ENCODE results near the gene SUCLG1.

Gene SUCLG1

DNA sequence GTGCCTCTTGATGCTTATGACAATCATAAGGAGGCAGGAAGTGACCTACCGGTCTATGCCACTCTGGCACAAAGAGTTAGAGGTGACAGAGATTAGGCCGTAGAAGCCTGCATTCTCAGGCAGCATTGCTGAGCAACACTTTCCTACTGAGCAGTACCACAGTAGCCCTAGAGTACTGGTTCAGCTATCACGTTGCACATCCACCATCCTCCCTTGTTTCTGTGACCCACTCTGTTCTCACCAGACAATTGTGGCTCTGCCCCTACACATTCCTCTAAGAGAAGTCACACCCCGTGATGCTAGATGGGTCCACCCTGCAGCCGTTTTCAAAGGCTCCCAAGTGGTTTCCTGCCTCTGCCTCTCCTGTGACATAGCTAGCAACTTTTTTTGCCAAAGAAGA lies 22.6 kb upstream of the SUCLG1 start:
- ATAC-seq (ENCODE audit: low read depth) (peak; percentile 67; the same call in 2 of the 3 replicates), DNase-seq (ENCODE audit: low spot score) (no peak)
- Histone ChIP-seq H3K9me3 (ENCODE audit: severe bottlenecking) (no peaks in the 10 kb centered on the region), H3K27me3 (ENCODE audit: insufficient read depth, poor library complexity, severe bottlenecking) (no peaks in the 10 kb centered on the region), H3K36me3 (ENCODE audit: low read depth) (no peaks in the 10 kb centered on the region), H3K4me3 (ENCODE audit: severe bottlenecking) (no peak overlapping the region), H3K27ac (ENCODE audit: poor library complexity, severe bottlenecking) (no peak overlapping the region), H3K4me1 (ENCODE audit: insufficient read depth, poor library complexity, severe bottlenecking) (no peaks in the 10 kb centered on the region)
- TF ChIP-seq, protein P1, sequence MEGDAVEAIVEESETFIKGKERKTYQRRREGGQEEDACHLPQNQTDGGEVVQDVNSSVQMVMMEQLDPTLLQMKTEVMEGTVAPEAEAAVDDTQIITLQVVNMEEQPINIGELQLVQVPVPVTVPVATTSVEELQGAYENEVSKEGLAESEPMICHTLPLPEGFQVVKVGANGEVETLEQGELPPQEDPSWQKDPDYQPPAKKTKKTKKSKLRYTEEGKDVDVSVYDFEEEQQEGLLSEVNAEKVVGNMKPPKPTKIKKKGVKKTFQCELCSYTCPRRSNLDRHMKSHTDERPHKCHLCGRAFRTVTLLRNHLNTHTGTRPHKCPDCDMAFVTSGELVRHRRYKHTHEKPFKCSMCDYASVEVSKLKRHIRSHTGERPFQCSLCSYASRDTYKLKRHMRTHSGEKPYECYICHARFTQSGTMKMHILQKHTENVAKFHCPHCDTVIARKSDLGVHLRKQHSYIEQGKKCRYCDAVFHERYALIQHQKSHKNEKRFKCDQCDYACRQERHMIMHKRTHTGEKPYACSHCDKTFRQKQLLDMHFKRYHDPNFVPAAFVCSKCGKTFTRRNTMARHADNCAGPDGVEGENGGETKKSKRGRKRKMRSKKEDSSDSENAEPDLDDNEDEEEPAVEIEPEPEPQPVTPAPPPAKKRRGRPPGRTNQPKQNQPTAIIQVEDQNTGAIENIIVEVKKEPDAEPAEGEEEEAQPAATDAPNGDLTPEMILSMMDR (IDR thresholded peaks at IDR 0.05; ENCODE audit: poor library complexity, severe bottlenecking): no peak

- H3K4me3 ChIP-seq (ENCODE audit: severe bottlenecking): no peak overlapping the region
- no peaks in the 10 kb centered on the region for H3K36me3 ChIP-seq (ENCODE audit: low read depth)
- TF ChIP-seq, protein P1 (IDR thresholded peaks at IDR 0.05; ENCODE audit: poor library complexity, severe bottlenecking): no peak
- ATAC-seq (ENCODE audit: low read depth) (no peak), DNase-seq (ENCODE audit: low spot score) (no peak)
- H3K4me1 ChIP-seq (ENCODE audit: insufficient read depth, poor library complexity, severe bottlenecking): no peaks in the 10 kb centered on the region
- no peak overlapping the region for H3K27ac ChIP-seq (ENCODE audit: poor library complexity, severe bottlenecking)
- H3K27me3 ChIP-seq (ENCODE audit: insufficient read depth, poor library complexity, severe bottlenecking): no peaks in the 10 kb centered on the region
- H3K9me3 ChIP-seq (ENCODE audit: severe bottlenecking): no peaks in the 10 kb centered on the region
Measured at GRCh38 chr2:84478867-84479266, 19.8 kb upstream of the SUCLG1 start.

- Histone ChIP-seq H3K4me3 (ENCODE audit: severe bottlenecking) (no peak overlapping the region), H3K36me3 (ENCODE audit: low read depth) (no peaks in the 10 kb centered on the region), H3K27me3 (ENCODE audit: insufficient read depth, poor library complexity, severe bottlenecking) (no peaks in the 10 kb centered on the region), H3K4me1 (ENCODE audit: insufficient read depth, poor library complexity, severe bottlenecking) (no peaks in the 10 kb centered on the region), H3K9me3 (ENCODE audit: severe bottlenecking) (no peaks in the 10 kb centered on the region), H3K27ac (ENCODE audit: poor library complexity, severe bottlenecking) (no peak overlapping the region)
- DNase-seq (ENCODE audit: low spot score) (no peak), ATAC-seq (ENCODE audit: low read depth) (peak; percentile 33; the same call in 1 of the 3 replicates)
- TF ChIP-seq, protein P1 (IDR thresholded peaks at IDR 0.05; ENCODE audit: poor library complexity, severe bottlenecking): no peak
Measured at GRCh38 chr2:84477886-84478285, 18.8 kb upstream of the SUCLG1 start.

- DNase-seq (ENCODE audit: low spot score): no peak
- H3K4me3 ChIP-seq (ENCODE audit: severe bottlenecking): no peak overlapping the region
Measured at GRCh38 chr2:84474176-84474575, 15.1 kb upstream of the SUCLG1 start.

More at GRCh38 chr2:84474176-84474575, 15.1 kb upstream of the SUCLG1 start:
- Histone ChIP-seq H3K36me3 (ENCODE audit: low read depth) (no peaks in the 10 kb centered on the region), H3K27me3 (ENCODE audit: insufficient read depth, poor library complexity, severe bottlenecking) (no peaks in the 10 kb centered on the region), H3K4me1 (ENCODE audit: insufficient read depth, poor library complexity, severe bottlenecking) (no peaks in the 10 kb centered on the region), H3K27ac (ENCODE audit: poor library complexity, severe bottlenecking) (no peak overlapping the region), H3K9me3 (ENCODE audit: severe bottlenecking) (no peaks in the 10 kb centered on the region)
- TF ChIP-seq, protein P1 (IDR thresholded peaks at IDR 0.05; ENCODE audit: poor library complexity, severe bottlenecking): no peak
- no peak for ATAC-seq (ENCODE audit: low read depth)

All from RWPE2 (cell line).